Tibial artery (tissue), 4 donors: ENCODE results near the gene PER3.

Experiments used
- DNase-seq, 2 donors: peaks; one replicate each; pipeline ENCODE4 v3.0.0-alpha.2; 2019
- H3K27ac ChIP-seq, 2 donors: fragments of 200-600 bp; sonication (generic) in 1 of 2; 1 replicate in 1 of 2; 2 replicates in 1 of 2; pipeline ENCODE4 v1.5.1; 2018 to 2019; ENCODE audit warnings: mild to moderate bottlenecking in 1 of 2
- H3K27me3 ChIP-seq, 2 donors: fragments of 200-600 bp; sonication (generic) in 1 of 2; one replicate each; pipeline versions ENCODE4 v1.5.1 to v1.6.0; 2016 to 2019
- H3K36me3 ChIP-seq, 3 donors: fragments of 200-600 bp; sonication (generic) in 2 of 3; one replicate each; pipeline ENCODE4 v1.5.1; 2016 to 2019; ENCODE audit warnings: mild to moderate bottlenecking in 2 of 3
- H3K4me1 ChIP-seq, 4 donors: fragments of 200-600 bp; sonication (generic) in 2 of 4; 1 replicate in 3 of 4; 2 replicates in 1 of 4; pipeline ENCODE4 v1.5.1; 2016 to 2019
- H3K4me3 ChIP-seq, 2 donors: fragments of 200-600 bp; sonication (generic) in 1 of 2; 1 replicate in 1 of 2; 2 replicates in 1 of 2; pipeline ENCODE4 v1.5.1; 2018 to 2019; ENCODE audit warnings: mild to moderate bottlenecking in 2 of 2
- H3K9me3 ChIP-seq, 3 donors: fragments of 200-600 bp; sonication (generic) in 1 of 3; one replicate each; pipeline ENCODE4 v1.5.1; 2016 to 2019
- intact Hi-C: fragments of 100-400 bp; cut with DNase I; formaldehyde crosslinking; loops from one replicate; pipeline ENCODE4 v1.15.0; 2023; ENCODE audit warnings: low total_unique reads
- TF ChIP-seq, protein P1 (sequence below), 2 experiments: fragments of 200-600 bp in 1 of 2; fragments of 450-650 bp in 1 of 2; IDR thresholded peaks; one replicate each; pipeline ENCODE4 v1.5.1; 2017 to 2019; ENCODE audit warnings: antibody characterized with exemption in 2 of 2, mild to moderate bottlenecking in 1 of 2, moderate library complexity in 1 of 2

PER3 gene

DNA sequence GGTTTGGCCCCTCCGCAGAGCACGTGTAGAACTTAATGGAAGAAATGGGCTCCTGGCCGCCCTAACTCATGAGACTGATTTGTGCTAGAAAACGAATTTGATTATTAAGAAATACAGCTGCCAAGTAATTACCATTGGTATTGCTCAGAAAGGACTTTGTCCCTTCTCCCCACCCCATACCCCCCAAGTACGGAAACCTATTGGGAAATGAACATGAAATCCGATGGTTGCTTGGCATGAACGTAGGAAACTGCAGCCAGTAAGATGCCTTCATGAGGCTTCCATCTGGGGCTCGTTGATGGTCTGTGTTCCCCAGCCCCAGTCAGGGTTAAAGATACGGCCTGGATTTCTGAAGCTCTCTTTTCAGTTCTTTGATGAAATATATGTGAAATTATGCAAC, 21.4 kb downstream of the PER3 start:
- no peak overlapping the region for H3K27ac ChIP-seq
- intact Hi-C loops = loop anchor here (10.0 kb wide), 1 partner anchor 99 kb away; no protein-coding TSS in a partner anchor
- H3K27me3 ChIP-seq = no peaks in the 10 kb centered on the region
- peaks cover 76 to 89% (median 85%) of the 10 kb centered on the region in 3 donors for H3K36me3 ChIP-seq
- H3K4me3 ChIP-seq = no peak overlapping the region
- TF ChIP-seq, protein P1, sequence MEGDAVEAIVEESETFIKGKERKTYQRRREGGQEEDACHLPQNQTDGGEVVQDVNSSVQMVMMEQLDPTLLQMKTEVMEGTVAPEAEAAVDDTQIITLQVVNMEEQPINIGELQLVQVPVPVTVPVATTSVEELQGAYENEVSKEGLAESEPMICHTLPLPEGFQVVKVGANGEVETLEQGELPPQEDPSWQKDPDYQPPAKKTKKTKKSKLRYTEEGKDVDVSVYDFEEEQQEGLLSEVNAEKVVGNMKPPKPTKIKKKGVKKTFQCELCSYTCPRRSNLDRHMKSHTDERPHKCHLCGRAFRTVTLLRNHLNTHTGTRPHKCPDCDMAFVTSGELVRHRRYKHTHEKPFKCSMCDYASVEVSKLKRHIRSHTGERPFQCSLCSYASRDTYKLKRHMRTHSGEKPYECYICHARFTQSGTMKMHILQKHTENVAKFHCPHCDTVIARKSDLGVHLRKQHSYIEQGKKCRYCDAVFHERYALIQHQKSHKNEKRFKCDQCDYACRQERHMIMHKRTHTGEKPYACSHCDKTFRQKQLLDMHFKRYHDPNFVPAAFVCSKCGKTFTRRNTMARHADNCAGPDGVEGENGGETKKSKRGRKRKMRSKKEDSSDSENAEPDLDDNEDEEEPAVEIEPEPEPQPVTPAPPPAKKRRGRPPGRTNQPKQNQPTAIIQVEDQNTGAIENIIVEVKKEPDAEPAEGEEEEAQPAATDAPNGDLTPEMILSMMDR (IDR thresholded peaks at IDR 0.05) = no peak
- no peak for DNase-seq
- H3K4me1 ChIP-seq = no peaks in the 10 kb centered on the region
- H3K9me3 ChIP-seq = no peaks in the 10 kb centered on the region

DNA sequence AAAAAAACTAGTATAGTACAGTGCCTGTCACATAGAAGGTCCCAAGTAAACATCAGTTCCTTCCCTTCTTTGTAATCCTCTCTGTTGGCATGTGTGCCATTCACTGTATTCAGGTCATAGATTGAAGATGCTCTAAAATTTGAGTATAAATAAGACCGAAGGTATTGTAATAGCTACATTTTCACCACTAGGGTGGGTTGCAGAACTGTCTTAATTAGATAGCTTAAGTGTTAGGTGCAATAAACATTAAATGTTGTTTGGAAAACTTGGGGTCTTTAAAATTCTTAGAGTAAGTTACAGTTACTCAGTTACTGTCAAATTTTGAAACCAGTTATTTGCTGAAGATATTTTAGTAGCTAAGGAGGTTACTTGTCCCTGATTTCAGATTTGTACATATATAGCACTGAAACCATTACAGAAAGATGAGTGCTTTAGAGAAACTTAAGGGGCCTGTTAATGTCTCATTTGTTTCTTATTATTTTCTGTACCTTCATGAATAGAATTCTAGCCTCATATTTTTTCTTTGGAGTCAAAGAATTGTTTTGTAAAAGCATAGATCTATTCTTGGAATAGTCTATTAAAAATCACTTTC, 24.3 kb downstream of the PER3 start:
- DNase-seq = no peak
- TF ChIP-seq, protein P1 (IDR thresholded peaks at IDR 0.05) = peak; percentile 46 to 67
- peaks cover 81 to 89% (median 85%) of the 10 kb centered on the region in 3 donors for H3K36me3 ChIP-seq

GRCh38 chr1:7809742-7810141, 25.7 kb downstream of the PER3 start:
- H3K36me3 ChIP-seq = peaks cover 77 to 85% (median 81%) of the 10 kb centered on the region in 3 donors
- no peak for DNase-seq
- TF ChIP-seq, protein P1 (IDR thresholded peaks at IDR 0.05) = no peak
- no peaks in the 10 kb centered on the region for H3K27me3 ChIP-seq
- no peak overlapping the region for H3K4me3 ChIP-seq
- peaks cover 0 to 9% (median 0%) of the 10 kb centered on the region in 3 donors for H3K9me3 ChIP-seq
- intact Hi-C loops = loop anchor here (10.0 kb wide), 1 partner anchor 95 kb away; no protein-coding TSS in a partner anchor
- no peaks in the 10 kb centered on the region for H3K4me1 ChIP-seq
- H3K27ac ChIP-seq = no peak overlapping the region

More for the DNA sequence above, 24.3 kb downstream of the PER3 start:
- H3K27me3 ChIP-seq = no peaks in the 10 kb centered on the region
- H3K9me3 ChIP-seq = peaks cover 0 to 4% (median 0%) of the 10 kb centered on the region in 3 donors
- no peak overlapping the region for H3K4me3 ChIP-seq
- H3K27ac ChIP-seq = no peak overlapping the region
- H3K4me1 ChIP-seq = no peaks in the 10 kb centered on the region
- intact Hi-C loops = loop anchor here (10.0 kb wide), 1 partner anchor 96 kb away; no protein-coding TSS in a partner anchor

DNA sequence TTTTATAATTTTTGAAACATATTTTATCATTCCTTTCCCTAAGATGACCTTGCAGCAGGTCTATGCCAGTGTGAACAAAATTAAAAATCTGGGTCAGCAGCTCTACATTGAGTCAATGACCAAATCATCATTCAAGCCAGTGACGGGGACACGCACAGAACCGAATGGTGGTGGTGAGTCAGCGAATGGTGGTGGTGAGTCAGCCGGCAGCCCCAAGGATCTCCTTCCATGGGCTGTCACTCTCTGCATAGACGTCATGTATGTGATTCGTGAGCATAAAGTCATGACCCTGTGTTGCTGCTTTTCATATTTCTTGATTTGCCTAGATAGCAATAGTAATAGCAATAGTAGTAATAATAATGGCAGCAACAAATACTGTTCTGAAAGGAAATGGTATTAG, 26.3 kb downstream of the PER3 start:
- intact Hi-C loops = no loop called here
- DNase-seq = no peak
- TF ChIP-seq, protein P1 (IDR thresholded peaks at IDR 0.05) = no peak
- Histone ChIP-seq H3K4me3 (no peak overlapping the region), H3K36me3 (peaks cover 71 to 78% (median 75%) of the 10 kb centered on the region in 3 donors), H3K9me3 (peaks cover 0 to 9% (median 0%) of the 10 kb centered on the region in 3 donors), H3K27ac (no peak overlapping the region), H3K27me3 (no peaks in the 10 kb centered on the region), H3K4me1 (no peaks in the 10 kb centered on the region)

GRCh38 chr1:7811476-7811875, 27.4 kb downstream of the PER3 start:
- Histone ChIP-seq H3K27ac (no peak overlapping the region), H3K4me1 (no peaks in the 10 kb centered on the region), H3K4me3 (no peak overlapping the region), H3K27me3 (no peaks in the 10 kb centered on the region), H3K36me3 (peaks cover 61 to 68% (median 64%) of the 10 kb centered on the region in 3 donors), H3K9me3 (peaks cover 0 to 9% (median 0%) of the 10 kb centered on the region in 3 donors)
- intact Hi-C loops = no loop called here
- TF ChIP-seq, protein P1 (IDR thresholded peaks at IDR 0.05) = no peak
- no peak for DNase-seq
